Measurements from ENCODE around the gene PTGIS. TPM values are rescaled to one million over a fixed set of nuclear protein-coding genes. Genes with fewer than 3 reads are reported as not detected.

PTGIS gene
- total and polyA plus RNA-seq, 2 donors (not counting 3 experiments of a cell fraction or from before 2014, with no cell fraction given), result 6.2 to 11.8 TPM

DNA sequence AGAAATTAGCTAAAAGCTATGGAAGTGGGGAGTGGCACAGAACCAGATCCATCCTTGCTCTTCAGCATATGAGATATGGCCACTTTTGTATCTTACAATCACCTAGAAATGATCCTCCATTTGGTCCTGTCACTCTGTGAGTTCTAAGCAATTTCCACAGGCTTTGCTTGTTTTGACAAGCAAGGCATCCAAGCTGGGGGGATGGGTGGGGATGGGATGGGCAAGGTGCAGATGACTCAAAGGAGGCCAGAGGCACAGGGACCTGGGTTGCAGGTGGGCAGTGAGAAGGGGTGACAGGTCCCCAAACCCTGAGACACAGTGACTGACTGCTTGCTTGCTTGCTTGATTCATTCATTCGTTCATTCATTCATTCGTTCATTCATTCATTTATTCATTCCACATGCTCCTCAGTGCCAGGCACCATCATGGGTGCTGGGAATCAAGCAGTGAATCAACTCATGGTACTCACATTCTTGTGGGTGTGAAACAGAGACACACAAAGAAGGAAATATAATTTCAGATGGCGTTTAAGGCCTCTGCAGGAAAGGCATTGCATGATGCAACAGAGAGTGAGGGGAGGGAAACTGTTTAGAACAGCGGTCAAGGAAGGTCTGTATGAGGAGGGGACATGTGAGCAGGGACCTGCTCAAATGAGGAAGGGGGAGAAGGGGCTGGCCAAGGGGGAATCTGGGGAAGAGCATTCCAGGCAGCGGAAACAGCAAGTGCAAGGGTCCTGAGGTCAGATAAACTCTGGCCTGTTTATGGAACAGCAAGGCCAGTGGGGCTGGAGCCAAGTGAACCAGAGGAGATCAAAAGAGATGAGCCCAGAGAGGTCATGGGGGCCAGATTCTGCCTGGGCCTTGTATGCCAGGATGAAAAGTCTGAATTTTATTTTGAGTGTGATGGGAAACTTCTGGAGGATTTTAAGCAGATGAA, 88.9 kb downstream of the PTGIS start:
- Histone ChIP-seq H3K9me3 (replicated peaks; ENCODE audit: control insufficient read depth, insufficient read depth, low read length) (no peaks in the 10 kb centered on the region), H3K27me3 (ENCODE audit: control insufficient read depth in 2 of 2, insufficient read depth in 2 of 2, low read length in 2 of 2) (peaks cover 8 to 11% of the 10 kb centered on the region in 2 experiments), H3K79me2 (ENCODE audit: control insufficient read depth, insufficient read depth, low read length) (no peaks in the 10 kb centered on the region), H3K9me1 (replicated peaks; ENCODE audit: control insufficient read depth, extremely low read depth, insufficient read depth, low read length) (no peaks in the 10 kb centered on the region), H3K9ac (replicated peaks; ENCODE audit: extremely low read depth, insufficient read depth, low read length) (no peak overlapping the region), H2AFZ (ENCODE audit: low read depth, low read length) (no peak overlapping the region), H4K20me1 (replicated peaks; ENCODE audit: control insufficient read depth, extremely low read depth, insufficient read depth, low read length) (no peaks in the 10 kb centered on the region), H3K4me2 (ENCODE audit: insufficient read depth, low read length) (no peak overlapping the region), H3K4me1 (ENCODE audit: control insufficient read depth, extremely low read depth, insufficient read depth, low read length) (no peaks in the 10 kb centered on the region), H3K4me3 (replicated peaks in 1 of 3; ENCODE audit: insufficient read depth in 1 of 3, low read depth in 1 of 3, low read length in 3 of 3) (no peak overlapping the region), H3K27ac (ENCODE audit: insufficient read depth, low read depth, low read length) (no peak overlapping the region), H3K36me3 (ENCODE audit: control insufficient read depth in 2 of 2, extremely low read depth in 1 of 2, insufficient read depth in 2 of 2, low read length in 2 of 2) (no peaks in the 10 kb centered on the region)
- ChIA-PET POLR2A (no interaction called here), CTCF (interaction anchor here (1.3 kb wide), 1 partner anchor 28 kb away, joined by 4 read pairs; no protein-coding TSS in a partner anchor)
- intact Hi-C loops (cut with micrococcal nuclease), result no loop called here
- dilution Hi-C loops (cut with MboI; ENCODE audit: extremely low pct_ligation_motif_present, low sequenced_read_pairs), result no loop called here
- no peak for TF ChIP-seq POLR2A (IDR thresholded peaks at IDR 0.05; ENCODE audit: low read depth, low read length)
- DNase-seq (ENCODE audit: low read depth, low spot score) (no peak), FAIRE-seq (no peak)
- BruUV-seq (replicated peaks), result no TSS peak

DNA sequence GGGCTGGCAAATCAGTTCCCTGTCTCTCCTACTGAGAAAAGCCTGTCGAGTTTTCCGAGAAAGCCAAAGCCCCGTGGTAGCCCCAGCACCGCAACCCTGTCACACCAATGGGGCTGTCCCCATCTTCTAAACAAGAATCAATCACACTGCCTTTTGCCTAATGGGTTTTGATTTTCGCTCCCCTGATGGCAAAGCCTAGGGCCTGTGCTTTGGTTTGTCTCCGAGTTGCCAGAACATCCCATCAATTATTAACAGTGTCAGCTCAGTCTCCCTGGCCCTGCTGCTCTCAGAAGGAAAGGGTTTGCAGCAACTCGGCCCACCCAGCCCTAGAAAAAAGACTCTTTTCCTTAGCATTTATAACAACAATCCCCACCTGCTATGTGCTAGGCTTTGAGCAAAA, 89.7 kb downstream of the PTGIS start:
- Histone ChIP-seq H2AFZ (ENCODE audit: low read depth, low read length) (no peak overlapping the region), H3K4me3 (replicated peaks in 1 of 3; ENCODE audit: insufficient read depth in 1 of 3, low read depth in 1 of 3, low read length in 3 of 3) (no peak overlapping the region), H3K36me3 (ENCODE audit: control insufficient read depth in 2 of 2, extremely low read depth in 1 of 2, insufficient read depth in 2 of 2, low read length in 2 of 2) (no peaks in the 10 kb centered on the region), H3K27ac (ENCODE audit: insufficient read depth, low read depth, low read length) (no peak overlapping the region), H3K27me3 (ENCODE audit: control insufficient read depth in 2 of 2, insufficient read depth in 2 of 2, low read length in 2 of 2) (peaks cover 7 to 11% of the 10 kb centered on the region in 2 experiments), H3K4me2 (ENCODE audit: insufficient read depth, low read length) (no peak overlapping the region), H4K20me1 (replicated peaks; ENCODE audit: control insufficient read depth, extremely low read depth, insufficient read depth, low read length) (no peaks in the 10 kb centered on the region), H3K9me3 (replicated peaks; ENCODE audit: control insufficient read depth, insufficient read depth, low read length) (no peaks in the 10 kb centered on the region), H3K9me1 (replicated peaks; ENCODE audit: control insufficient read depth, extremely low read depth, insufficient read depth, low read length) (no peaks in the 10 kb centered on the region), H3K4me1 (ENCODE audit: control insufficient read depth, extremely low read depth, insufficient read depth, low read length) (no peaks in the 10 kb centered on the region), H3K9ac (replicated peaks; ENCODE audit: extremely low read depth, insufficient read depth, low read length) (no peak overlapping the region), H3K79me2 (ENCODE audit: control insufficient read depth, insufficient read depth, low read length) (no peaks in the 10 kb centered on the region)
- TF ChIP-seq CTCF (IDR thresholded peaks at IDR 0.05; ENCODE audit: extremely low read depth in 1 of 2, insufficient read depth in 1 of 2, low read depth in 1 of 2, low read length in 2 of 2) (no peak), EZH2 (IDR thresholded peaks at IDR 0.05; ENCODE audit: borderline replicate concordance, low read depth, low read length, severe bottlenecking) (no peak), MYC (IDR thresholded peaks at IDR 0.05; ENCODE audit: low read depth, low read length) (no peak), JUN (IDR thresholded peaks at IDR 0.05; ENCODE audit: borderline replicate concordance, insufficient read depth, insufficient read length, low read depth) (no peak)
- ChIA-PET POLR2A (no interaction called here), CTCF (interaction anchor here (1.6 kb wide), 1 partner anchor 15 kb away, joined by 4 read pairs; no protein-coding TSS in a partner anchor)
- intact Hi-C loops (cut with micrococcal nuclease) (no loop called here), dilution Hi-C loops (cut with MboI; ENCODE audit: extremely low pct_ligation_motif_present, low sequenced_read_pairs) (no loop called here)
- no TSS peak for BruUV-seq (replicated peaks)
- DNase-seq (ENCODE audit: low read depth, low spot score) (no peak), FAIRE-seq (no peak)
